ENCODE data around the gene C11orf16.
A peak's percentile ranks its signal among the peaks of the same experiment; 100 is the strongest.
"Not testable (repeated sequence)": the region's sequence is repeated elsewhere in the genome, so short reads cannot be mapped to it uniquely, and the experiment has no call there.

C11orf16 gene

GRCh38 chr11:8886322-8886721, 46.4 kb downstream of the C11orf16 start:
- H3K4me3 ChIP-seq (ENCODE audit: low read depth, low read length), result no peak overlapping the region
- no peak for TF ChIP-seq CTCF (IDR thresholded peaks at IDR 0.05; ENCODE audit: borderline replicate concordance, insufficient read depth, low read depth, low read length)

- not testable (repeated sequence) for H3K4me3 ChIP-seq (ENCODE audit: low read depth, low read length)
Observed at GRCh38 chr11:8881585-8881984, 51.2 kb downstream of the C11orf16 start.

DNA sequence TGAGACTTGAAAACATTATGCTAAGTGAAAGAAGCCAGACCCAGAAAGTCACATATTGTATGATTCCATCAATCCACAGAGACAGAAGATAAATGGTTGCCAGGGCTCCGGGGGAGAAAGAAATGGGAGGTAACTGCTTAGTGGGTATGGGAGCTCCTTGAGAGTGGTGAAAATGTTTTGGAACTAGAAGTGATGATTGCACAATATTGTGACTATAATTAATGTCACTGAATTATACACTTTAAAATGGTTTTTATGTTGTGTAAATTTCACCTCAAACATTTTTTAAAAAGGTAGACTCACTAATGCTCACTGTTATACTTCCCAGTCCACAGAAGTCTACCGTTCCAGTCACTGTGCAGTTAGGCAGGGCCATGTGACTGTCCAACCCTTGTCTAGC, 54.0 kb downstream of the C11orf16 start:
- no peak for TF ChIP-seq CTCF (IDR thresholded peaks at IDR 0.05; ENCODE audit: borderline replicate concordance, insufficient read depth, low read depth, low read length)
- H3K4me3 ChIP-seq (ENCODE audit: low read depth, low read length), result no peak overlapping the region

DNA sequence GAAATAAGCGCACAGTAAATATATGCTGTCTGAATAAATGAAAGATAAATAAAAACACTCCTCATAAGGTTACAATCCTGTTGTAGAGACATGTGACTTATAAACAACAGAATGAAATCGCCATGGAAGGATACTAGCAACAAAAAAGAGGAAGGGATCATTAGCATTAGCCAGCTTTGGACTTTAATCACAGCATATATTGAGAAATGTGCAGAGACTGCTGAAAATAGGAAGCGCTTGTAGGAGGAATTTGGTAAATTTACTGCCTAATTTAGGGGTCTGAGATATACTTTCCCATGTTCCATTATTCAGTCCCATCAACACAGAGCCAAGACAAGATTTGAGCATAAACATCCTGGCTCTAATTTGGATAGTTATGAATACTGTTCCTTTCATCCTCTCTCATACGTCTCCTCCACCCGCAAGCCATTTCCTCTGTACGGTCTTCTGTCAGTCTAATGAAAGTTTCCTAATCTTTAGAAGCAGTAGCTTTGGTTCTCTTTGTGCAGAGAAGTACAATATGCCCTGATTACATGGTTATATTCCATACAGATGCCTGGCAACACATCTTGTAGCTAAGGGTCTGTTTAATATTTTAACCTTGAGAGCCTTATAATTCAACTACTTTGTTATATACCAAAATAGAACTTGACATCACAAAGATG, 58.9 kb downstream of the C11orf16 start:
- TF ChIP-seq CTCF (IDR thresholded peaks at IDR 0.05; ENCODE audit: borderline replicate concordance, insufficient read depth, low read depth, low read length), result no peak
- no peak overlapping the region for H3K4me3 ChIP-seq (ENCODE audit: low read depth, low read length)

DNA sequence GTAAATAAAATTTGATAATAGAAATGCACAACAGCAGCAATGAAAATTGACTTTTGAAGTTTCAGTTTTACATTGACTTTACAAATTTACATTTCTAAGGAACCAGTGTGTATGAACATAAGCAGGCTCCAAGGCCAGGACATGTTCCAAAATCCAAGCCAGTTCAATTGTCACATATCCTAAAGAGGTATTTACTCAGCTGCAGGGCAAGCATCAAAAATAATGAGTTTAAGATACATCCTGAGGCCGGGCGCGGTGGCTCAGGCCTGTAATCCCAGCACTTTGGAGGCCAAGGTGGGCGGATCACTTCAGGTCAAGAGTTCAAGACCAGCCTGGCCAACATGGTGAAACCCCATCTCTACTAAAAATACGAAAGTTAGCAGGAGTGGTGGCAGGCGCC, 60.8 kb downstream of the C11orf16 start:
- TF ChIP-seq CTCF (IDR thresholded peaks at IDR 0.05; ENCODE audit: borderline replicate concordance, insufficient read depth, low read depth, low read length), result no peak
- H3K4me3 ChIP-seq (ENCODE audit: low read depth, low read length), result no peak overlapping the region

DNA sequence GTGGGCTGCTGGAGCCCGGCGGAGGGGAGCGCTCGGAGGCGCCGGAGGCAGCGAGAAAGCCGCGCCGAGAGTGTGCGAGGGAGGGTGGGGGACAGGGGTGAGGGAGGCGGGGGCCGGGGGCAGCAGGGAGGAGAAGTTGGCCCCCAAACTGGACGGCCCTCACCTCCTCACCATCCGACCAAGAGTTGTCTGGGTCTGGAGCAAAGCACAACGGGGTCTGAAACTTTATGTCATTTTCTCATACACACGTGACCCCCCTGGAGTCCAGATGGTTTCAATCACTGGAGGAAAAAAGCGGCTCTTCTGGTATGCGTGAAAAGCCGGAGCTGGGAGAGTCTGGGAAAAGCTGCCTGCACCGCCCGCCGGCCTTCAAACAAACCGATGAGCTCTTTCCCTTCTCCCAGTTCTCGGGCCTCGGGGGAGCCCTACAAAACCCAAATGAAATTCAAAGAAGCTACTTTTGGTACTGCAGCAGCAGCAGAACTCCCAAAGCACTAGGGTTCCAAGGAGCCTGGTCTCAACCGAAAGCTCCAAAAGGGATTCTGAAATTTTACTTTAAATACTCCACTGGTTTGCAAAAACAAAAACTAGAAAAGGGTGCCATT, 61.5 kb downstream of the C11orf16 start:
- TF ChIP-seq CTCF (IDR thresholded peaks at IDR 0.05; ENCODE audit: borderline replicate concordance, insufficient read depth, low read depth, low read length), result no peak
- H3K4me3 ChIP-seq (ENCODE audit: low read depth, low read length), result peak overlapping the region; percentile 53

GRCh38 chr11:8870411-8871170, 62.2 kb downstream of the C11orf16 start:
- peak overlapping the region; percentile 53 for H3K4me3 ChIP-seq (ENCODE audit: low read depth, low read length)
- TF ChIP-seq CTCF (IDR thresholded peaks at IDR 0.05; ENCODE audit: borderline replicate concordance, insufficient read depth, low read depth, low read length), result no peak

All from GM12875 (cell line).